HG03103 (cell line): ENCODE measurements around the gene ILKAP.

Experiments
- ATAC-seq: cut with Tn5 transposase; IDR thresholded peaks from one replicate; pipeline ENCODE4 v1.9.1; 2021; ENCODE audit warnings: low read depth; ENCODE audit not compliant: unreplicated experiment

ILKAP gene

GRCh38 chr2:238154570-238154969 is 48.9 kb downstream of the ILKAP start:
- ATAC-seq, result no peak

GRCh38 chr2:238152771-238153688 is 50.5 kb downstream of the ILKAP start:
- ATAC-seq, result no peak

- no peak for ATAC-seq
These were observed 51.8 kb downstream of the ILKAP start for GRCh38 chr2:238151628-238152235.

- no peak for ATAC-seq
These were observed 52.3 kb downstream of the ILKAP start for GRCh38 chr2:238151205-238151604.

- no peak for ATAC-seq
These were observed 52.8 kb downstream of the ILKAP start for GRCh38 chr2:238150686-238151085.

- no peak for ATAC-seq
These were observed 53.5 kb downstream of the ILKAP start for GRCh38 chr2:238149841-238150572.

- ATAC-seq, result no peak
These were observed 54.5 kb downstream of the ILKAP start for GRCh38 chr2:238148981-238149380.

- ATAC-seq, result no peak
These were observed 56.5 kb downstream of the ILKAP start for GRCh38 chr2:238146884-238147544.

GRCh38 chr2:238145851-238146250 is 57.6 kb downstream of the ILKAP start:
- ATAC-seq, result no peak

- no peak for ATAC-seq
These were observed 58.4 kb downstream of the ILKAP start for GRCh38 chr2:238145046-238145445.

- no peak for ATAC-seq
These were observed 59.2 kb downstream of the ILKAP start for GRCh38 chr2:238144262-238144661.

- ATAC-seq, result no peak
These were observed 60.1 kb downstream of the ILKAP start for GRCh38 chr2:238143239-238143951.

GRCh38 chr2:238142382-238143205 is 60.9 kb downstream of the ILKAP start:
- ATAC-seq, result no peak

GRCh38 chr2:238141541-238142318 is 61.8 kb downstream of the ILKAP start:
- ATAC-seq, result no peak

GRCh38 chr2:238140721-238141540 is 62.6 kb downstream of the ILKAP start:
- ATAC-seq, result no peak

- ATAC-seq, result no peak
These were observed 63.5 kb downstream of the ILKAP start for GRCh38 chr2:238140040-238140439.

- ATAC-seq, result no peak
These were observed 64.1 kb downstream of the ILKAP start for GRCh38 chr2:238139196-238140039.
